Nucleus accumbens (tissue), 56 donors: Measurements from ENCODE around the gene GFY.

ENCODE experiments used
- DNase-seq, 56 donors: peaks; one replicate each; lab custom pipeline; 2025; lab: John Stamatoyannopoulos, UW

Gene GFY

GRCh38 chr19:49427339-49427738 lies 2.2 kb downstream of the GFY start:
- DNase-seq: no peak

- DNase-seq: no peak
These were observed 2.8 kb downstream of the GFY start for GRCh38 chr19:49427855-49428546.

GRCh38 chr19:49428547-49429451 lies 3.6 kb downstream of the GFY start:
- DNase-seq: no peak

- no peak for DNase-seq
These were observed 5.0 kb downstream of the GFY start for GRCh38 chr19:49430172-49430677.

GRCh38 chr19:49430678-49431329 lies 5.6 kb downstream of the GFY start:
- DNase-seq: no peak

- no peak for DNase-seq
These were observed 6.2 kb downstream of the GFY start for GRCh38 chr19:49431330-49431749.

- no peak for DNase-seq
These were observed 7.2 kb downstream of the GFY start for GRCh38 chr19:49432141-49433073.

GRCh38 chr19:49433240-49433901 lies 8.2 kb downstream of the GFY start:
- DNase-seq: no peak

GRCh38 chr19:49434907-49435583 lies 9.9 kb downstream of the GFY start:
- DNase-seq: no peak

GRCh38 chr19:49435670-49436069 lies 10.5 kb downstream of the GFY start:
- no peak for DNase-seq

- peak in 2 of 56 donors; percentile 27 to 40 for DNase-seq
These were observed 11.3 kb downstream of the GFY start for GRCh38 chr19:49436381-49437017.

GRCh38 chr19:49437231-49437630 lies 12.0 kb downstream of the GFY start:
- DNase-seq: no peak

GRCh38 chr19:49438261-49438660 lies 13.1 kb downstream of the GFY start:
- DNase-seq: no peak

- no peak for DNase-seq
These were observed 14.6 kb downstream of the GFY start for GRCh38 chr19:49439836-49440235.

GRCh38 chr19:49440439-49441209 lies 15.4 kb downstream of the GFY start:
- DNase-seq: no peak

- DNase-seq: no peak
These were observed 16.2 kb downstream of the GFY start, which contains the start of gene SLC17A7 for GRCh38 chr19:49441210-49441959. Gene SLC17A7, minus strand, starts transcription at chr19:49441527. Its CDS starts 148 bp downstream, at chr19:49441379.

- no peak for DNase-seq
These were observed 16.8 kb downstream of the GFY start for GRCh38 chr19:49441960-49442350.
